Skeletal muscle tissue (tissue), 4 donors: Measurements from ENCODE around the gene CNTRL. TPM values are rescaled to one million over a fixed set of nuclear protein-coding genes. Genes with fewer than 3 reads are reported as not detected.
"Not testable (repeated sequence)": the region's sequence is repeated elsewhere in the genome, so short reads cannot be mapped to it uniquely, and the experiment has no call there.

Experiments used
- H3K27ac ChIP-seq: one replicate; pipeline ENCODE4 v1.7.0; 2013; ENCODE audit warnings: mild to moderate bottlenecking, low read depth, low read length, inconsistent platforms
- H3K27me3 ChIP-seq, 3 donors: one replicate each; pipeline ENCODE4 v1.7.0; 2013; ENCODE audit warnings: low read length in 3 of 3; ENCODE audit not compliant: control insufficient read depth in 3 of 3, insufficient read depth in 3 of 3
- H3K36me3 ChIP-seq, 3 donors: one replicate each; pipeline ENCODE4 v1.7.0; 2013; ENCODE audit warnings: low read length in 3 of 3; ENCODE audit not compliant: control insufficient read depth in 3 of 3, insufficient read depth in 3 of 3
- H3K4me1 ChIP-seq, 3 donors: one replicate each; pipeline ENCODE4 v1.7.0; 2013; ENCODE audit warnings: low read length in 3 of 3, mild to moderate bottlenecking in 3 of 3; ENCODE audit not compliant: control insufficient read depth in 3 of 3, insufficient read depth in 3 of 3
- H3K4me3 ChIP-seq, 3 donors: one replicate each; pipeline ENCODE4 v1.7.0; 2013; ENCODE audit warnings: low read length in 3 of 3
- H3K9ac ChIP-seq, 3 donors: one replicate each; pipeline ENCODE4 v1.7.0; 2013; ENCODE audit warnings: low read length in 3 of 3, mild to moderate bottlenecking in 3 of 3, moderate library complexity in 2 of 3, low read depth in 1 of 3
- H3K9me3 ChIP-seq, 3 donors: one replicate each; pipeline ENCODE4 v1.7.0; 2013; ENCODE audit warnings: low read length in 3 of 3; ENCODE audit not compliant: control insufficient read depth in 3 of 3
- total RNA-seq: library from RNA; depleted of rRNA; stranded (reverse); fragments of >200 nt; gene quantifications from one replicate; pipeline ENCODE4 v1.2.3, GENCODE V29; 2014
- donor health status: Osteomylitis.

The CNTRL gene
- total RNA-seq, 1 donor from 2014 or later = 8.9 TPM

- H3K4me3 ChIP-seq = peak overlapping the region in 2 of 3 donors; percentile 55 to 72
- H3K27me3 ChIP-seq = peaks cover 0 to 16% (median 12%) of the 10 kb centered on the region in 3 donors
- no peak overlapping the region for H3K27ac ChIP-seq
- H3K4me1 ChIP-seq = peaks cover 13 to 24% (median 14%) of the 10 kb centered on the region in 3 donors
- H3K9me3 ChIP-seq = peaks cover 0 to 3% (median 2%) of the 10 kb centered on the region in 3 donors
- no peak overlapping the region for H3K9ac ChIP-seq
- H3K36me3 ChIP-seq = no peaks in the 10 kb centered on the region
These were observed 3.4 kb upstream of the CNTRL start for GRCh38 chr9:121071370-121071755.

- Histone ChIP-seq H3K9ac (peak overlapping the region in 2 of 3 donors; percentile 22 to 25), H3K27me3 (peaks cover 0 to 16% (median 12%) of the 10 kb centered on the region in 3 donors), H3K9me3 (peaks cover 0 to 3% (median 2%) of the 10 kb centered on the region in 3 donors), H3K4me1 (peaks cover 13 to 24% (median 14%) of the 10 kb centered on the region in 3 donors), H3K36me3 (no peaks in the 10 kb centered on the region), H3K4me3 (peak overlapping the region; percentile 23 to 72 (median 55)), H3K27ac (peak overlapping the region; percentile 36)
These were observed 2.9 kb upstream of the CNTRL start for GRCh38 chr9:121071756-121072421.

GRCh38 chr9:121073038-121073437 is 1.7 kb upstream of the CNTRL start:
- Histone ChIP-seq H3K9ac (no peak overlapping the region), H3K4me3 (no peak overlapping the region), H3K4me1 (peaks cover 13 to 24% (median 14%) of the 10 kb centered on the region in 3 donors), H3K27ac (no peak overlapping the region), H3K27me3 (peaks cover 0 to 16% (median 12%) of the 10 kb centered on the region in 3 donors), H3K9me3 (no peaks in the 10 kb centered on the region), H3K36me3 (no peaks in the 10 kb centered on the region)

- peaks cover 13 to 24% (median 14%) of the 10 kb centered on the region in 3 donors for H3K4me1 ChIP-seq
- no peaks in the 10 kb centered on the region for H3K36me3 ChIP-seq
- peak overlapping the region; percentile 58 to 77 (median 69) for H3K9ac ChIP-seq
- peak overlapping the region; percentile 80 to 87 (median 83) for H3K4me3 ChIP-seq
- peaks cover 0 to 9% (median 8%) of the 10 kb centered on the region in 3 donors for H3K27me3 ChIP-seq
- H3K27ac ChIP-seq = peak overlapping the region; percentile 81
- no peaks in the 10 kb centered on the region for H3K9me3 ChIP-seq
These were observed 689 bp downstream of the CNTRL start for GRCh38 chr9:121075251-121076036.

DNA sequence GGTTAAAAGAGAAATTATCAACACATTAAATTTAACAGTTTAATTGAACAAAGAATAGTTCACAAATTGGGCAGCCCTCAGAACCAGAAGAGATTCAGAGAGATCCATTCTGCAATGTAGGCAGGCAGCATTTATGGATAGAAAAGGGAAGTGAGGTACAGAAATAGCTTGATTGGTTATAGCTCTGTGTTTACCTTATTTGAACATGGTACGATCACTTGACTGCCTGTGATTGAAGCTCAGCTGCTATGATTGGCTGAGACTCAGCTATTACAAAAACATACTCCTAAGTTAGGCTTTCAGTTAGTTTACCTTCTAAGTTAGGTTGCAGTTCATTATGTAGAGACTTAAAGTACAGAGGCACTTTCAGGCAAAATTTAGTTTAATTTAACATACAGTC is 7.3 kb downstream of the CNTRL start:
- Histone ChIP-seq H3K27me3 (no peaks in the 10 kb centered on the region), H3K4me1 (no peaks in the 10 kb centered on the region), H3K36me3 (peaks cover 0 to 7% (median 6%) of the 10 kb centered on the region in 3 donors), H3K9me3 (no peaks in the 10 kb centered on the region), H3K4me3 (no peak overlapping the region), H3K27ac (no peak overlapping the region), H3K9ac (no peak overlapping the region)

DNA sequence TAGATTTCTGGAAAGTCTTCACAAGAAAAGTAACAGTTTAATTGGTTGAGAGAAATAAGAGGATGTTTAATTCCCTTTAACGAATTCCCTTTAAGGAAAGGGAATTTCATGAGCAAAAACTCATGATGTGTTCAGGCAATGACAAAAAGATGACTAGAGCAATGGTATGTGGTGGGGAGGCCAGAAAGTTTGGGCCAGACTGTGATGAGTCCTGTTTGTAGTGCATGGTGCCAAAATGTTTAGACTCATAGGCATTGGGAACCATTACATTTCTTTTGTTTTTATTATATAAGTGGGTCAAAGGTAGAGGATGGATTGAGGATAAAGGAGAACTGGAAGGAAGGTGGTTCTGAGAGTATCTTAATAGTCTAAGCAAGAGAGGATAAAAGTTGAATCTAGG is 10.9 kb downstream of the CNTRL start:
- Histone ChIP-seq H3K27me3 (no peaks in the 10 kb centered on the region), H3K27ac (no peak overlapping the region), H3K4me3 (no peak overlapping the region), H3K36me3 (peaks cover 0 to 7% (median 6%) of the 10 kb centered on the region in 3 donors), H3K4me1 (no peaks in the 10 kb centered on the region), H3K9me3 (no peaks in the 10 kb centered on the region), H3K9ac (no peak overlapping the region)

DNA sequence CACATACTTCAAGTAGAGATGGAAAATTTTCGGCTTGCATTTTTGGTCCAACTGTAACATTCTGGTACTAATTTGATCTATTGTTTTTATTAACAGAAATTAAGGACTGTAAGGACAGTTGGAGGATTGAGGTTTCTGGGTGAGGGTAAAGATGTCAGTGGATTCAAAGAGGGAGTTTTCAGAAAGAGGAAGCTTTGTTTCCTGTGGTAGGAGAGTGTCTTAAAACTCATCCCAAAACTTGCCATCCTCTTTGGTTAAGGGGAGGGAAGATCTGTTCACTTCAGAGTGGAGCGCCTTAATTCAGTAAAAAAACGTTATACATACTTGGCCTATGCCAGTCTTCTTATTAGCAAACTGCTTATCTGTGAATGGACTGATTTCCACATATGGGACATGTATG is 13.8 kb downstream of the CNTRL start:
- Histone ChIP-seq H3K4me3 (no peak overlapping the region), H3K9ac (no peak overlapping the region), H3K4me1 (no peaks in the 10 kb centered on the region), H3K36me3 (peaks cover 0 to 4% (median 0%) of the 10 kb centered on the region in 3 donors), H3K9me3 (no peaks in the 10 kb centered on the region), H3K27me3 (no peaks in the 10 kb centered on the region), H3K27ac (no peak overlapping the region)

DNA sequence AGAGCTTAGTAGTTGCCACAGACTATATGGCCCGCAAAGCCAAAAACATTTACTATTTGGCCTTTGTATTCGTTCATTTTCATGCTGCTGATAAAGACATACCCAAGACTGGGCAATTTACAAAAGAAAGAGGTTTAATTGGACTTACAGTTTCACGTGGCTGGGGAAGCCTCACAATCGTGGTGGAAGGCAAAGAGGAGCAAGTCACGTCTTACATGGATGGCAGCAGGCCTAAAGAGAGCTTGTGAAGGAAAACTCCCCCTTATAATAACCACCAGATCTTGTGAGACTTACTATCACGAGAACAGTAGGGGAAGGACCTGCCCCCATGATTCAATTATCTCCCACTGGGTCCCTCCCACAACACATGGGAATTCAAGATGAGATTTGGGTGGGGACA is 16.0 kb downstream of the CNTRL start:
- H3K9ac ChIP-seq, H3K36me3 ChIP-seq, H3K27me3 ChIP-seq, H3K4me1 ChIP-seq, H3K9me3 ChIP-seq, H3K27ac ChIP-seq, H3K4me3 ChIP-seq: not testable (repeated sequence)

DNA sequence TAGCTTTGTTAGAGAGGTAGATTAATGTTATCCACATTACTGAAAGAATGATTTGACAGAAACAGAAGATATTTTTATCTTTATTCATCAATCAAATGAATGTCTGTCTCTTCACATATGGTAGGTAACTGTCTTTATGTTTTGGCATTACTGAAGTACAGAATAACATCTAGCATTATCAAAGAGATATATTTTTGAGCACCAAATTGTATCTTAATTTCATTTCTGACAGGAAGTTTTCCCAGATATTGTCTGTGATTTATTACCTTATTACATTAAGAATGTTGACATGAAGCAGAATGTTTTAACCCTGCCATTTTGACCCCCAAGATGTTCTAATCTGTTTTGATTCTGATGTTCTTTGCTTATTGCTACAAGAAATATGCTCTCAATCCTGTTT is 20.3 kb downstream of the CNTRL start:
- Histone ChIP-seq H3K4me3 (no peak overlapping the region), H3K9me3 (no peaks in the 10 kb centered on the region), H3K4me1 (no peaks in the 10 kb centered on the region), H3K27ac (no peak overlapping the region), H3K9ac (no peak overlapping the region), H3K36me3 (no peaks in the 10 kb centered on the region), H3K27me3 (no peaks in the 10 kb centered on the region)

DNA sequence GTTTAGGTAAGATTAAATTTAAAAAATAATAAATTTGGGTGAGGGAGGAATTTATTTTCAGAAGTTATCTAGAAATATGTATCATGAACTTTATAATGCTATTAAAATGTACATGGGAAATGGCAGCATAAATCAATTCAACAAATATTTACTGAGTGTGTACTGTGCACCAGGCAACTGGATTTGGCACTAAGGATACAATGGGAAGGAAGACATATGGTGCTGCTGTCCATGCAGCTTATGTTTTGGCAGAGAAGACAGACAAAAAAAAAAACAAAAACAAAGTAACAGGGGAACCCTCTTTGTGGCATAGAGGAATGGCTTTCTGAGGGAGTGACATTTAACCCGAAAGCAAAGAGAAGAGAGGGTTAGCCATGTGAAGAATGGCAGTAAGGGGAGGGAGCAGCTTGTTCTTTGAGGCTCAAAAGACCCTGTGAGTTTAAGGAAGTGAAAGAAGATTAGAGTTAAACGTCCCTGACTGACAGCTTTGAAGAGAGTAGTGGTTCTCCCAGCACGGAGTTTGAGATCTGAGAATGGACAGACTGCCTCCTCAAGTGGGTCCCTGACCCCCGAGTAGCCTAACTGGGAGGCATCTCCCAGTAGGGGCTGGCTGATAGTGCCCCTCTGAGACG is 23.9 kb downstream of the CNTRL start:
- Histone ChIP-seq H3K9ac (no peak overlapping the region), H3K9me3 (no peaks in the 10 kb centered on the region), H3K4me3 (no peak overlapping the region), H3K4me1 (no peaks in the 10 kb centered on the region), H3K27ac (no peak overlapping the region), H3K36me3 (no peaks in the 10 kb centered on the region), H3K27me3 (no peaks in the 10 kb centered on the region)
